SK-N-SH (cell line): ENCODE results near the gene RRP15. TPM values are rescaled to one million over a fixed set of nuclear protein-coding genes. Genes with fewer than 3 reads are reported as not detected.
A peak's percentile ranks its signal among the peaks of the same experiment; 100 is the strongest.

Source experiments
- CTCF ChIA-PET: fragments of 300-600, 350-600 bp; formaldehyde crosslinking; extraction: SDS; loops from one replicate; lab custom pipeline; 2021; lab: Yijun Ruan, JAX
- POLR2A ChIA-PET: fragments of 350-600 bp; sonication (Branson Sonifier 250); formaldehyde crosslinking; extraction: SDS; loops from one replicate; lab custom pipeline; 2020; ENCODE audit warnings: antibody characterized with exemption, inconsistent platforms; lab: Yijun Ruan, JAX
- DNase-seq: peaks from one replicate; pipeline ENCODE4 v3.0.0; 2012
- H2AFZ ChIP-seq: fragments of 200-600 bp; sonication (generic); 2 replicates; pipeline ENCODE4 v1.8.1; 2016; ENCODE audit warnings: antibody characterized with exemption, mild to moderate bottlenecking, low read depth
- H3F3A ChIP-seq: fragments of 200-600 bp; sonication (generic); replicated peaks from 2 replicates; pipeline ENCODE3; 2016; ENCODE audit warnings: antibody characterized with exemption, mild to moderate bottlenecking; ENCODE audit not compliant: insufficient read depth
- H3K27ac ChIP-seq, 2 experiments: fragments of 200-500 bp in 1 of 2; fragments of 200-600 bp in 1 of 2; sonication (Bioruptor generic) in 1 of 2; sonication (generic), shearing (Covaris generic) in 1 of 2; 2 replicates each; pipeline versions ENCODE4 v1.5.1 to v1.6.1; 2014 to 2016; ENCODE audit warnings: low read depth in 2 of 2, inconsistent platforms in 1 of 2, low read length in 1 of 2, mild to moderate bottlenecking in 1 of 2, mixed read lengths in 1 of 2
- H3K27me3 ChIP-seq: fragments of 200-600 bp; sonication (generic), shearing (Covaris generic); 2 replicates; pipeline ENCODE4 v1.6.1; 2016; ENCODE audit warnings: mixed run types; ENCODE audit not compliant: insufficient read depth
- H3K36me3 ChIP-seq, 2 experiments: fragments of 200-500 bp in 1 of 2; fragments of 200-600 bp in 1 of 2; sonication (Bioruptor generic) in 1 of 2; sonication (generic) in 1 of 2; replicated peaks in 1 of 2; 2 replicates each; pipeline versions ENCODE3 to v1.5.1; 2014 to 2016; ENCODE audit warnings: low read length in 1 of 2, mild to moderate bottlenecking in 1 of 2; ENCODE audit not compliant: insufficient read depth in 2 of 2, control insufficient read depth in 1 of 2
- H3K4me1 ChIP-seq, 2 experiments: fragments of 200-500 bp in 1 of 2; fragments of 200-600 bp in 1 of 2; sonication (Bioruptor generic) in 1 of 2; sonication (generic), shearing (Covaris generic) in 1 of 2; 2 replicates each; pipeline versions ENCODE4 v1.5.1 to v1.6.1; 2014 to 2016; ENCODE audit warnings: low read depth in 1 of 2, low read length in 1 of 2, mixed run types in 1 of 2; ENCODE audit not compliant: insufficient read depth in 2 of 2, control insufficient read depth in 1 of 2
- H3K4me2 ChIP-seq: fragments of 200-600 bp; sonication (generic), shearing (Covaris generic); 2 replicates; pipeline ENCODE4 v1.6.1; 2017; ENCODE audit warnings: mixed run types
- H3K4me3 ChIP-seq, 2 experiments: fragments of 200-500 bp in 1 of 2; fragments of 200-600 bp in 1 of 2; sonication (Bioruptor generic) in 1 of 2; sonication (generic), shearing (Covaris generic) in 1 of 2; 2 replicates each; pipeline versions ENCODE4 v1.5.1 to v1.8.1; 2014 to 2016; ENCODE audit warnings: low read depth in 2 of 2, inconsistent platforms in 1 of 2, low read length in 1 of 2, mild to moderate bottlenecking in 1 of 2, mixed read lengths in 1 of 2, moderate library complexity in 1 of 2
- H3K79me2 ChIP-seq: fragments of 200-600 bp; sonication (generic); 2 replicates; pipeline ENCODE4 v1.8.1; 2017; ENCODE audit warnings: mild to moderate bottlenecking; ENCODE audit not compliant: insufficient read depth
- H3K9ac ChIP-seq: fragments of 200-600 bp; sonication (generic); 2 replicates; pipeline ENCODE4 v1.6.1; 2017; ENCODE audit warnings: mixed run types
- H3K9me2 ChIP-seq: fragments of 200-600 bp; sonication (generic); 2 replicates; pipeline ENCODE4 v1.6.1; 2017; ENCODE audit warnings: mixed run types
- H3K9me3 ChIP-seq: fragments of 200-600 bp; sonication (generic); 2 replicates; pipeline ENCODE4 v1.6.1; 2017; ENCODE audit warnings: mixed run types, mild to moderate bottlenecking, moderate library complexity
- H4K20me1 ChIP-seq: fragments of 200-600 bp; sonication (generic); 2 replicates; pipeline ENCODE4 v1.6.1; 2017; ENCODE audit warnings: mild to moderate bottlenecking, mixed run types; ENCODE audit not compliant: insufficient read depth
- FOSL2 ChIP-seq: IDR thresholded peaks from 2 replicates; pipeline ENCODE4 v1.4.0; 2012; ENCODE audit warnings: low read depth, mild to moderate bottlenecking, moderate library complexity, borderline replicate concordance
- FOXJ3 ChIP-seq: sonication (generic); formaldehyde crosslinking; IDR thresholded peaks from 2 replicates; pipeline ENCODE4 v1.5.1; 2020; ENCODE audit warnings: mild to moderate bottlenecking, missing genetic modification reagents
- MXI1 ChIP-seq: IDR thresholded peaks from 2 replicates; pipeline ENCODE4 v1.6.1; 2012; ENCODE audit warnings: mild to moderate bottlenecking, low read depth, low read length, improper control_type of control experiment
- NRF1 ChIP-seq: IDR thresholded peaks from 2 replicates; pipeline ENCODE4 v1.6.1; 2012; ENCODE audit warnings: low read depth, mild to moderate bottlenecking, low read length
- RFX5 ChIP-seq: IDR thresholded peaks from 2 replicates; pipeline ENCODE4 v1.6.1; 2012; ENCODE audit warnings: mild to moderate bottlenecking, improper control_type of control experiment, low read length
- RXRA ChIP-seq: IDR thresholded peaks from 2 replicates; pipeline ENCODE4 v1.4.0; 2012; ENCODE audit warnings: low read depth, mild to moderate bottlenecking, borderline replicate concordance
- SIN3A ChIP-seq: IDR thresholded peaks from 2 replicates; pipeline ENCODE4 v1.6.1; 2012; ENCODE audit warnings: low read depth, mild to moderate bottlenecking, low read length, moderate library complexity, borderline replicate concordance
- SMC3 ChIP-seq: IDR thresholded peaks from 2 replicates; pipeline ENCODE4 v1.6.1; 2012; ENCODE audit warnings: low read depth, low read length, improper control_type of control experiment
- TCF12 ChIP-seq: IDR thresholded peaks from 2 replicates; pipeline ENCODE4 v1.4.0; 2012
- TEAD4 ChIP-seq: IDR thresholded peaks from 2 replicates; pipeline ENCODE4 v1.4.0; 2012; ENCODE audit warnings: mild to moderate bottlenecking, borderline replicate concordance; ENCODE audit not compliant: insufficient read depth
- WGBS: methylation state at CpG from one replicate; pipeline ENCODE4 v1.1.6; 2017; ENCODE audit warnings: low lambda C conversion rate; 5-methylcytosine and 5-hydroxymethylcytosine counted together
- polyA plus RNA-seq, 3 experiments: library from polyadenylated mRNA; depleted of rRNA; stranded (reverse); fragments of >200 nt; gene quantifications; 2 replicates each; pipeline ENCODE4 v1.2.3, GENCODE V29; 2012
- TF ChIP-seq, protein P1 (sequence below): IDR thresholded peaks from 2 replicates; pipeline ENCODE4 v1.4.0; 2012; ENCODE audit warnings: low read depth, borderline replicate concordance
- TF ChIP-seq, protein P2 (sequence below): fragments of 150-350 bp; IDR thresholded peaks from 2 replicates; pipeline ENCODE4 v1.6.1; 2016; ENCODE audit warnings: mild to moderate bottlenecking, low read depth, low read length
- TF ChIP-seq, protein P3 (sequence below): IDR thresholded peaks from 2 replicates; pipeline ENCODE4; 2012

RRP15 gene
- polyA plus RNA-seq, 1 of the 3 experiments (the other 2 are of a cell fraction), result 2.1 TPM

DNA sequence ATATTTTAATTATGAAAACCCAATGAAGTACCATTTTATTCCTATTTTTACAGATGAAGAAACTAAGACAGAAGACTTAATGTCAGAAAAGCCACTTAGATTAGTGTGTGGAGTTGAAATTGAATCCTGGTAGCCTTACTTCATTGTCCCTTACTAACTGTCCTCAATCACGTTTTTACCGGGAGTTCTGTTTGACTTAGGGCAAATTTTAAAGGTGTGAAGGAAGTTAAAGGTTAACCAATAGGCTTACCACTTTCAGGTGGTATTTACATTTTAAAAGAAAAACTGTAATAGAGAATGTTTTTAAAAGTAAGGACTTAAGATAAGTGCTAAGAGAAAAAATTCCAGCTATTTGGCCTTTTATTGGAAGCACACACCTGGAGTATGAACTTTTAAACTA is 12.4 kb downstream of the RRP15 start:
- no peak for TF ChIP-seq SMC3
- TF ChIP-seq SIN3A, result no peak
- H3K27me3 ChIP-seq, result no peaks in the 10 kb centered on the region
- peak overlapping the region in 1 of 2 experiments; percentile 12; a peak in 1 of 4 replicates for H3K27ac ChIP-seq
- H3F3A ChIP-seq, result no peaks in the 10 kb centered on the region
- no peak overlapping the region for H2AFZ ChIP-seq
- H3K4me2 ChIP-seq, result no peak overlapping the region
- H3K9ac ChIP-seq, result no peak overlapping the region
- no peaks in the 10 kb centered on the region for H4K20me1 ChIP-seq
- DNase-seq, result no peak
- H3K36me3 ChIP-seq, result peaks cover 0 to 7% of the 10 kb centered on the region in 2 experiments
- POLR2A ChIA-PET, result no interaction called here
- no peak overlapping the region for H3K4me3 ChIP-seq
- CTCF ChIA-PET, result interaction anchor here (2.7 kb wide), 1 partner anchor 33 kb away, joined by 11 read pairs; no protein-coding TSS in a partner anchor
- H3K4me1 ChIP-seq, result peaks cover 4 to 6% of the 10 kb centered on the region in 2 experiments; a peak in 2 of 4 replicates
- 95% methylated on average over 2 of the region's 2 CpGs for WGBS
- H3K9me3 ChIP-seq, result no peaks in the 10 kb centered on the region
- H3K9me2 ChIP-seq, result no peaks in the 10 kb centered on the region
- H3K79me2 ChIP-seq, result peaks cover 23% of the 10 kb centered on the region; the same call in 1 of the 2 replicates

DNA sequence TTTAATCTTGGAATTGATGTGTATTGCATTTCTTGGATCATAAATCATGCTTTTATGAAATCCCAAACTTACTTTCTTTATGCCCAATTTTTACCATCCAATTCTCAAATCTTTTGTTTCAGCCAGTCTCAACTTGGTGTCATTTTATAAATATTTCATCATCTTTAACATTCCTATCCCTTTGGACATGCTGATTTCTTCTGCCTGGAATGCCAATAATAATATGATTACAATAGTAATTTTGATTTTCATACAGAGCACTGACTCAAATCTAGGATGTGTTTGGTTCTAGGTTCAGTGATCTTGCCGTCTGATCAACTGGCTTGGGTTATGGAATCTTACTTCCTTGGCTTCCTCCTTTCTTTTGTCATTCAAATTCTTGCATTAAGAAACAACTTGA is 12.8 kb downstream of the RRP15 start:
- no peak overlapping the region for H3K4me3 ChIP-seq
- no peak overlapping the region for H3K4me2 ChIP-seq
- CTCF ChIA-PET, result interaction anchor here (2.2 kb wide), 1 partner anchor 32 kb away, joined by 14 read pairs; no protein-coding TSS in a partner anchor
- H3K36me3 ChIP-seq, result peaks cover under 1 to 11% of the 10 kb centered on the region in 2 experiments
- no peaks in the 10 kb centered on the region for H3K9me3 ChIP-seq
- peaks cover 19% of the 10 kb centered on the region; the same call in 1 of the 2 replicates for H3K79me2 ChIP-seq
- 89% methylated on average over 1 of the region's 1 CpG for WGBS
- H3F3A ChIP-seq, result no peaks in the 10 kb centered on the region
- H4K20me1 ChIP-seq, result no peaks in the 10 kb centered on the region
- H3K27me3 ChIP-seq, result no peaks in the 10 kb centered on the region
- no peak overlapping the region for H3K9ac ChIP-seq
- POLR2A ChIA-PET, result no interaction called here
- H3K9me2 ChIP-seq, result no peaks in the 10 kb centered on the region
- H3K4me1 ChIP-seq, result peaks cover 4 to 6% of the 10 kb centered on the region in 2 experiments; a peak in 2 of 4 replicates
- no peak for DNase-seq
- peak overlapping the region in 1 of 2 experiments; percentile 12; a peak in 1 of 4 replicates for H3K27ac ChIP-seq
- TF ChIP-seq RXRA (no peak), SIN3A (no peak), RFX5 (no peak), FOSL2 (no peak), TCF12 (no peak), MXI1 (no peak), FOXJ3 (CRISPR knock-in tag) (no peak), NRF1 (no peak), TEAD4 (no peak)
- TF ChIP-seq, protein P1, sequence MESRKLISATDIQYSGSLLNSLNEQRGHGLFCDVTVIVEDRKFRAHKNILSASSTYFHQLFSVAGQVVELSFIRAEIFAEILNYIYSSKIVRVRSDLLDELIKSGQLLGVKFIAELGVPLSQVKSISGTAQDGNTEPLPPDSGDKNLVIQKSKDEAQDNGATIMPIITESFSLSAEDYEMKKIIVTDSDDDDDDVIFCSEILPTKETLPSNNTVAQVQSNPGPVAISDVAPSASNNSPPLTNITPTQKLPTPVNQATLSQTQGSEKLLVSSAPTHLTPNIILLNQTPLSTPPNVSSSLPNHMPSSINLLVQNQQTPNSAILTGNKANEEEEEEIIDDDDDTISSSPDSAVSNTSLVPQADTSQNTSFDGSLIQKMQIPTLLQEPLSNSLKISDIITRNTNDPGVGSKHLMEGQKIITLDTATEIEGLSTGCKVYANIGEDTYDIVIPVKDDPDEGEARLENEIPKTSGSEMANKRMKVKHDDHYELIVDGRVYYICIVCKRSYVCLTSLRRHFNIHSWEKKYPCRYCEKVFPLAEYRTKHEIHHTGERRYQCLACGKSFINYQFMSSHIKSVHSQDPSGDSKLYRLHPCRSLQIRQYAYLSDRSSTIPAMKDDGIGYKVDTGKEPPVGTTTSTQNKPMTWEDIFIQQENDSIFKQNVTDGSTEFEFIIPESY, result no peak
- TF ChIP-seq, protein P2, sequence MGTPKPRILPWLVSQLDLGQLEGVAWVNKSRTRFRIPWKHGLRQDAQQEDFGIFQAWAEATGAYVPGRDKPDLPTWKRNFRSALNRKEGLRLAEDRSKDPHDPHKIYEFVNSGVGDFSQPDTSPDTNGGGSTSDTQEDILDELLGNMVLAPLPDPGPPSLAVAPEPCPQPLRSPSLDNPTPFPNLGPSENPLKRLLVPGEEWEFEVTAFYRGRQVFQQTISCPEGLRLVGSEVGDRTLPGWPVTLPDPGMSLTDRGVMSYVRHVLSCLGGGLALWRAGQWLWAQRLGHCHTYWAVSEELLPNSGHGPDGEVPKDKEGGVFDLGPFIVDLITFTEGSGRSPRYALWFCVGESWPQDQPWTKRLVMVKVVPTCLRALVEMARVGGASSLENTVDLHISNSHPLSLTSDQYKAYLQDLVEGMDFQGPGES, result no peak
- TF ChIP-seq, protein P3, sequence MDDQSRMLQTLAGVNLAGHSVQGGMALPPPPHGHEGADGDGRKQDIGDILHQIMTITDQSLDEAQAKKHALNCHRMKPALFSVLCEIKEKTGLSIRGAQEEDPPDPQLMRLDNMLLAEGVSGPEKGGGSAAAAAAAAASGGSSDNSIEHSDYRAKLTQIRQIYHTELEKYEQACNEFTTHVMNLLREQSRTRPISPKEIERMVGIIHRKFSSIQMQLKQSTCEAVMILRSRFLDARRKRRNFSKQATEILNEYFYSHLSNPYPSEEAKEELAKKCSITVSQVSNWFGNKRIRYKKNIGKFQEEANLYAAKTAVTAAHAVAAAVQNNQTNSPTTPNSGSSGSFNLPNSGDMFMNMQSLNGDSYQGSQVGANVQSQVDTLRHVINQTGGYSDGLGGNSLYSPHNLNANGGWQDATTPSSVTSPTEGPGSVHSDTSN, result no peak
- H2AFZ ChIP-seq, result no peak overlapping the region
